Measurements from ENCODE around the gene MASP1.

GRCh38 chr3:187222801-187223200 lies 68.7 kb downstream of the MASP1 start:
- TF ChIP-seq CTCF (IDR thresholded peaks at IDR 0.05; ENCODE audit: low read length) = no peak
- TF ChIP-seq EZH2 (IDR thresholded peaks at IDR 0.05; ENCODE audit: borderline replicate concordance, low read length) = no peak
